Measurements from ENCODE around the gene HNRNPH3. TPM values are rescaled to one million over a fixed set of nuclear protein-coding genes. Genes with fewer than 3 reads are reported as not detected.

The HNRNPH3 gene
- total and polyA plus RNA-seq, 8 donors = 29.8 to 206 (median 95.1) TPM

GRCh38 chr10:68336754-68337351, 5.0 kb downstream of the HNRNPH3 start:
- intact Hi-C loops (cut with DNase I; ENCODE audit: low total_unique reads) = loop anchor here (10.0 kb wide), 1 partner anchor 262 kb away; the partner anchor contains the start of gene HERC4
- 58 to 64% (median 61%) methylated on average over 7 of the region's 7 CpGs for whole genome bisulfite sequencing, 5 donors
- Histone ChIP-seq H3K36me3 (peaks cover 37 to 43% (median 38%) of the 10 kb centered on the region in 4 donors), H3K9me3 (no peaks in the 10 kb centered on the region), H3K4me3 (peak overlapping the region in 2 of 4 donors; percentile 13 to 85), H3K27me3 (no peaks in the 10 kb centered on the region), H3K27ac (no peak overlapping the region), H3K4me1 (peaks cover 28 to 61% (median 44%) of the 10 kb centered on the region in 4 donors)
- DNase-seq = no peak
- TF ChIP-seq CTCF (IDR thresholded peaks at IDR 0.05) (no peak), POLR2AphosphoS5 (IDR thresholded peaks at IDR 0.05) (no peak), POLR2A (IDR thresholded peaks at IDR 0.05) (no peak), EP300 (IDR thresholded peaks at IDR 0.05) (no peak)

GRCh38 chr10:68340358-68341080, 8.7 kb downstream of the HNRNPH3 start:
- peaks cover 25 to 45% (median 29%) of the 10 kb centered on the region in 4 donors for H3K4me1 ChIP-seq
- DNase-seq = no peak
- 87 to 95% (median 94%) methylated on average over 8 of the region's 8 CpGs for WGBS, 5 donors
- no peaks in the 10 kb centered on the region for H3K27me3 ChIP-seq
- H3K9me3 ChIP-seq = no peaks in the 10 kb centered on the region
- intact Hi-C loops (cut with DNase I; ENCODE audit: low total_unique reads) = no loop called here
- TF ChIP-seq CTCF (IDR thresholded peaks at IDR 0.05) (no peak), POLR2A (IDR thresholded peaks at IDR 0.05) (no peak), EP300 (IDR thresholded peaks at IDR 0.05) (no peak), POLR2AphosphoS5 (IDR thresholded peaks at IDR 0.05) (no peak)
- peaks cover 61 to 79% (median 73%) of the 10 kb centered on the region in 4 donors for H3K36me3 ChIP-seq
- H3K4me3 ChIP-seq = no peak overlapping the region
- no peak overlapping the region for H3K27ac ChIP-seq

DNA sequence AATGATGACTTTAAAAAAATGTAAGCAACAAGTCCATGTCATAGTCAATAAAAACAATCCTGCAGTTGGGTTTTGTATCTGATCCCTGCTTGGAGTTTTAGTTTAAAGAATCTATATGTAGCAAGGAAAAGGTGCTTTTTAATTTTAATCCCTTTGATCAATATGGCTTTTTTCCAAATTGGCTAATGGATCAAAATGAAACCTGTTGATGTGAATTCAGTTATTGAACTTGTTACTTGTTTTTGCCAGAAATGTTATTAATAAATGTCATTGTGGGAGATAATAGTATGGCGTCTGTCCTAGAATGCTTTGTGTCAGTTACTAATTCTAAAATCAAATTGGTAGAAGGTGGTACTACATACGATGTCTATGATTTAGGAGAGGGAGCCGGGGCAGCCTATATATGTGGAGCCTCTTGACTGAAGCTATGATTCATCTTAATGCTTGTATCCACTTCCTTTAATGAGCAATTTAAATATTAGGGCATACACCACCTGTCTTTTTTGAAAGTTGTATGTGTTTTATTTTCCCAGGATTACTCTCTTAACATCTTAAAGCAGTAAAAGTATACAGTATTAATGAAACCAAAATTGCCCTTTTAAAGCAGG, 11.1 kb downstream of the HNRNPH3 start:
- H3K36me3 ChIP-seq = peaks cover 71 to 99% (median 90%) of the 10 kb centered on the region in 4 donors
- H3K27me3 ChIP-seq = no peaks in the 10 kb centered on the region
- H3K27ac ChIP-seq = no peak overlapping the region
- no peak overlapping the region for H3K4me3 ChIP-seq
- 82 to 92% (median 87%) methylated on average over 3 of the region's 3 CpGs for WGBS, 5 donors
- peaks cover 2 to 20% (median 6%) of the 10 kb centered on the region in 4 donors for H3K4me1 ChIP-seq
- no peaks in the 10 kb centered on the region for H3K9me3 ChIP-seq
- TF ChIP-seq POLR2AphosphoS5 (IDR thresholded peaks at IDR 0.05) = no peak
- TF ChIP-seq CTCF (IDR thresholded peaks at IDR 0.05) = no peak
- TF ChIP-seq EP300 (IDR thresholded peaks at IDR 0.05) = no peak
- DNase-seq = no peak
- intact Hi-C loops (cut with DNase I; ENCODE audit: low total_unique reads) = no loop called here

- Histone ChIP-seq H3K4me3 (no peak overlapping the region), H3K4me1 (no peaks in the 10 kb centered on the region), H3K27ac (no peak overlapping the region), H3K9me3 (no peaks in the 10 kb centered on the region), H3K36me3 (peaks cover 51 to 88% (median 74%) of the 10 kb centered on the region in 4 donors), H3K27me3 (no peaks in the 10 kb centered on the region)
- WGBS, 5 donors = 81 to 92% (median 88%) methylated on average over 4 of the region's 4 CpGs
- intact Hi-C loops (cut with DNase I; ENCODE audit: low total_unique reads) = no loop called here
- DNase-seq = no peak
- TF ChIP-seq CTCF (IDR thresholded peaks at IDR 0.05) (no peak), EP300 (IDR thresholded peaks at IDR 0.05) (no peak), POLR2AphosphoS5 (IDR thresholded peaks at IDR 0.05) (no peak), POLR2A (IDR thresholded peaks at IDR 0.05) (no peak)
Measured at GRCh38 chr10:68345621-68346020, 13.8 kb downstream of the HNRNPH3 start.
